Liver (tissue), 9 donors: Measurements from ENCODE around the gene CNDP2. TPM values are rescaled to one million over a fixed set of nuclear protein-coding genes. Genes with fewer than 3 reads are reported as not detected.
A peak's percentile ranks its signal among the peaks of the same experiment; 100 is the strongest.
"Not testable (repeated sequence)": the region's sequence is repeated elsewhere in the genome, so short reads cannot be mapped to it uniquely, and the experiment has no call there.

Experiments used
- DNase-seq: peaks from one replicate; pipeline ENCODE4 v3.0.0-alpha.2; 2017; ENCODE audit warnings: low spot score
- H3K27ac ChIP-seq, 2 donors: one replicate each; pipeline ENCODE4 v1.7.0; 2013; ENCODE audit warnings: inconsistent platforms in 2 of 2, low read length in 2 of 2, control low read depth in 1 of 2, low read depth in 1 of 2, mild to moderate bottlenecking in 1 of 2
- H3K27me3 ChIP-seq, 4 donors: one replicate each; pipeline versions ENCODE4 v1.6.1 to v1.7.0; 2013; ENCODE audit warnings: low read length in 3 of 4, inconsistent platforms in 1 of 4, mild to moderate bottlenecking in 1 of 4, moderate library complexity in 1 of 4; ENCODE audit not compliant: control insufficient read depth in 4 of 4, insufficient read depth in 4 of 4
- H3K36me3 ChIP-seq, 4 donors: one replicate each; pipeline versions ENCODE4 v1.6.1 to v1.7.0; 2013; ENCODE audit warnings: low read length in 3 of 4, mild to moderate bottlenecking in 3 of 4, low read depth in 1 of 4, moderate library complexity in 1 of 4; ENCODE audit not compliant: control insufficient read depth in 4 of 4, insufficient read depth in 3 of 4
- H3K4me1 ChIP-seq, 4 donors: one replicate each; pipeline versions ENCODE4 v1.6.1 to v1.7.0; 2013; ENCODE audit warnings: low read length in 3 of 4, mild to moderate bottlenecking in 3 of 4, moderate library complexity in 1 of 4; ENCODE audit not compliant: control insufficient read depth in 4 of 4, insufficient read depth in 4 of 4
- H3K4me3 ChIP-seq, 3 donors: one replicate each; pipeline versions ENCODE4 v1.6.1 to v1.7.0; 2013; ENCODE audit warnings: low read length in 3 of 3, control low read depth in 1 of 3, low read depth in 1 of 3, mild to moderate bottlenecking in 1 of 3
- H3K9ac ChIP-seq, 2 donors: one replicate each; pipeline ENCODE4 v1.7.0; 2013; ENCODE audit warnings: low read length in 2 of 2, mild to moderate bottlenecking in 2 of 2, moderate library complexity in 2 of 2, control low read depth in 1 of 2, low read depth in 1 of 2
- H3K9me3 ChIP-seq, 4 donors: one replicate each; pipeline versions ENCODE4 v1.6.1 to v1.7.0; 2013; ENCODE audit warnings: low read length in 3 of 4; ENCODE audit not compliant: control insufficient read depth in 4 of 4
- ATF3 ChIP-seq: IDR thresholded peaks from 2 replicates; pipeline ENCODE4 v1.6.1; 2016; ENCODE audit warnings: antibody characterized with exemption
- EGR1 ChIP-seq, 2 donors: IDR thresholded peaks; 2 replicates each; pipeline ENCODE4 v1.6.1; 2016 to 2018; ENCODE audit warnings: antibody characterized with exemption in 2 of 2, low read depth in 2 of 2
- FOXA1 ChIP-seq: IDR thresholded peaks from 2 replicates; pipeline ENCODE4 v1.6.1; 2016; ENCODE audit warnings: antibody characterized with exemption
- FOXA2 ChIP-seq: IDR thresholded peaks from 2 replicates; pipeline ENCODE4 v1.6.1; 2016; ENCODE audit warnings: antibody characterized with exemption
- GABPA ChIP-seq, 2 donors: IDR thresholded peaks in 1 of 2; conservative IDR thresholded peaks in 1 of 2; 2 replicates each; pipeline ENCODE4 v1.6.1; 2016; ENCODE audit warnings: antibody characterized with exemption in 2 of 2, mild to moderate bottlenecking in 1 of 2, moderate library complexity in 1 of 2
- HNF4A ChIP-seq, 2 donors: conservative IDR thresholded peaks; 2 replicates each; pipeline ENCODE4 v1.6.1; 2016; ENCODE audit warnings: antibody characterized with exemption in 2 of 2, mild to moderate bottlenecking in 2 of 2
- HNF4G ChIP-seq: IDR thresholded peaks from 2 replicates; pipeline ENCODE4 v1.6.1; 2016; ENCODE audit warnings: antibody characterized with exemption
- JUND ChIP-seq, 2 donors: IDR thresholded peaks; 2 replicates each; pipeline ENCODE4 v1.6.1; 2016; ENCODE audit warnings: antibody characterized with exemption in 2 of 2
- MAX ChIP-seq: IDR thresholded peaks from 2 replicates; pipeline ENCODE4 v1.6.1; 2016; ENCODE audit warnings: antibody characterized with exemption
- NR2F2 ChIP-seq: IDR thresholded peaks from 2 replicates; pipeline ENCODE4 v1.6.1; 2016; ENCODE audit warnings: antibody characterized with exemption
- REST ChIP-seq: IDR thresholded peaks from 2 replicates; pipeline ENCODE4 v1.6.1; 2016; ENCODE audit warnings: antibody characterized with exemption, mild to moderate bottlenecking
- RXRA ChIP-seq, 2 donors: IDR thresholded peaks; 2 replicates each; pipeline ENCODE4 v1.6.1; 2017 to 2018; ENCODE audit warnings: antibody characterized with exemption in 2 of 2, mild to moderate bottlenecking in 1 of 2
- SP1 ChIP-seq: IDR thresholded peaks from 2 replicates; pipeline ENCODE4 v1.6.1; 2018; ENCODE audit warnings: antibody characterized with exemption, mild to moderate bottlenecking
- TAF1 ChIP-seq: conservative IDR thresholded peaks from 2 replicates; pipeline ENCODE4 v1.6.1; 2016; ENCODE audit warnings: antibody characterized with exemption, mild to moderate bottlenecking
- YY1 ChIP-seq: IDR thresholded peaks from 2 replicates; pipeline ENCODE4 v1.6.1; 2016; ENCODE audit warnings: antibody characterized with exemption, mild to moderate bottlenecking
- ZBTB33 ChIP-seq: IDR thresholded peaks from 2 replicates; pipeline ENCODE4 v1.6.1; 2016; ENCODE audit warnings: antibody characterized with exemption
- WGBS: extraction: QIAGEN DNeasy Blood & Tissue Kit; methylation state at CpG from one replicate; pipeline ENCODE4 v1.1.7; 2013; 5-methylcytosine and 5-hydroxymethylcytosine counted together
- polyA plus RNA-seq, 2 donors: library from polyadenylated mRNA; stranded (reverse) in 1 of 2; unstranded in 1 of 2; fragments of 200-250 nt in 1 of 2; fragments of >200 nt in 1 of 2; fragmentation: Nextera tagmentation in 1 of 2; extraction: Ambion mirVana in 1 of 2; gene quantifications; one replicate each; pipeline versions ENCODE4 v1.2.1 to v1.2.3, GENCODE V29; 2013 to 2015
- total RNA-seq, 2 donors: library from RNA; depleted of rRNA; stranded (reverse); fragments of >200 nt; gene quantifications; one replicate each; pipeline ENCODE4 v1.2.3, GENCODE V29; 2014
- TF ChIP-seq, protein P1 (sequence below): fragments of 150-350 bp; IDR thresholded peaks from 2 replicates; pipeline ENCODE4 v1.5.1; 2017; ENCODE audit warnings: improper control_type of control experiment, low read depth, low read length; ENCODE audit not compliant: missing input control
- donor health status: healthy.
- donor health status: healthy.
- donor health status: healthy.
- donor health status: healthy.
- donor health status: healthy.

The CNDP2 gene
- total and polyA plus RNA-seq, 4 donors = 65.5 to 167 (median 141) TPM

GRCh38 chr18:74563999-74564398, 67.8 kb downstream of the CNDP2 start:
- WGBS = 35% methylated on average over 3 of the region's 3 CpGs
- Histone ChIP-seq H3K9ac (no peak overlapping the region), H3K9me3 (no peaks in the 10 kb centered on the region), H3K36me3 (peaks cover 2 to 10% (median 4%) of the 10 kb centered on the region in 4 donors), H3K27ac (no peak overlapping the region), H3K4me3 (no peak overlapping the region), H3K27me3 (no peaks in the 10 kb centered on the region), H3K4me1 (peaks cover 3 to 16% (median 8%) of the 10 kb centered on the region in 4 donors)
- no peak for TF ChIP-seq HNF4A (conservative IDR thresholded peaks at IDR 0.05)
- TF ChIP-seq YY1 = no peak
- no peak for TF ChIP-seq JUND (IDR thresholded peaks at IDR 0.05)
- TF ChIP-seq, protein P1, sequence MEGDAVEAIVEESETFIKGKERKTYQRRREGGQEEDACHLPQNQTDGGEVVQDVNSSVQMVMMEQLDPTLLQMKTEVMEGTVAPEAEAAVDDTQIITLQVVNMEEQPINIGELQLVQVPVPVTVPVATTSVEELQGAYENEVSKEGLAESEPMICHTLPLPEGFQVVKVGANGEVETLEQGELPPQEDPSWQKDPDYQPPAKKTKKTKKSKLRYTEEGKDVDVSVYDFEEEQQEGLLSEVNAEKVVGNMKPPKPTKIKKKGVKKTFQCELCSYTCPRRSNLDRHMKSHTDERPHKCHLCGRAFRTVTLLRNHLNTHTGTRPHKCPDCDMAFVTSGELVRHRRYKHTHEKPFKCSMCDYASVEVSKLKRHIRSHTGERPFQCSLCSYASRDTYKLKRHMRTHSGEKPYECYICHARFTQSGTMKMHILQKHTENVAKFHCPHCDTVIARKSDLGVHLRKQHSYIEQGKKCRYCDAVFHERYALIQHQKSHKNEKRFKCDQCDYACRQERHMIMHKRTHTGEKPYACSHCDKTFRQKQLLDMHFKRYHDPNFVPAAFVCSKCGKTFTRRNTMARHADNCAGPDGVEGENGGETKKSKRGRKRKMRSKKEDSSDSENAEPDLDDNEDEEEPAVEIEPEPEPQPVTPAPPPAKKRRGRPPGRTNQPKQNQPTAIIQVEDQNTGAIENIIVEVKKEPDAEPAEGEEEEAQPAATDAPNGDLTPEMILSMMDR = no peak
- no peak for TF ChIP-seq MAX
- TF ChIP-seq REST = no peak
- no peak for TF ChIP-seq HNF4G
- no peak for TF ChIP-seq ATF3
- TF ChIP-seq ZBTB33 = no peak
- no peak for TF ChIP-seq RXRA (IDR thresholded peaks at IDR 0.05)
- TF ChIP-seq FOXA1 = no peak
- no peak for TF ChIP-seq GABPA (IDR thresholded peaks at IDR 0.05 in 1 of 2, conservative IDR thresholded peaks at IDR 0.05 in 1 of 2)
- no peak for TF ChIP-seq TAF1
- no peak for TF ChIP-seq SP1
- no peak for TF ChIP-seq EGR1 (IDR thresholded peaks at IDR 0.05; ENCODE audit: low read depth in 2 of 2)
- no peak for TF ChIP-seq NR2F2
- no peak for TF ChIP-seq FOXA2
- DNase-seq = no peak

GRCh38 chr18:74565164-74565563, 69.0 kb downstream of the CNDP2 start:
- peaks cover 3 to 16% (median 8%) of the 10 kb centered on the region in 4 donors for H3K4me1 ChIP-seq
- H3K9me3 ChIP-seq, H3K27me3 ChIP-seq, H3K36me3 ChIP-seq, H3K27ac ChIP-seq, H3K4me3 ChIP-seq, DNase-seq, H3K9ac ChIP-seq: not testable (repeated sequence)
- peak in 1 of 2 donors; percentile 48 for TF ChIP-seq GABPA (IDR thresholded peaks at IDR 0.05 in 1 of 2, conservative IDR thresholded peaks at IDR 0.05 in 1 of 2)
- TF ChIP-seq HNF4G = peak; percentile 78
- peak; percentile 54 for TF ChIP-seq ZBTB33
- TF ChIP-seq JUND (IDR thresholded peaks at IDR 0.05) = peak in 1 of 2 donors; percentile 32
- peak; percentile 21 to 66 for TF ChIP-seq RXRA (IDR thresholded peaks at IDR 0.05)
- peak; percentile 92 to 94 for TF ChIP-seq HNF4A (conservative IDR thresholded peaks at IDR 0.05)
- TF ChIP-seq MAX = peak; percentile 41
- TF ChIP-seq SP1 = peak; percentile 78
- TF ChIP-seq YY1 = peak; percentile 42
- 78% methylated on average over 1 of the region's 1 CpG for WGBS

- WGBS = 80% methylated on average over 3 of the region's 3 CpGs
Observed at GRCh38 chr18:74565993-74566392, 69.8 kb downstream of the CNDP2 start.

More at GRCh38 chr18:74565993-74566392, 69.8 kb downstream of the CNDP2 start:
- H3K9me3 ChIP-seq, H3K9ac ChIP-seq, DNase-seq, H3K4me3 ChIP-seq, H3K27me3 ChIP-seq, H3K36me3 ChIP-seq, H3K27ac ChIP-seq: not testable (repeated sequence)
- H3K4me1 ChIP-seq = peaks cover 3 to 16% (median 8%) of the 10 kb centered on the region in 4 donors
